ENCODE data around the gene B3GAT2.

The B3GAT2 gene

GRCh38 chr6:70872469-70872868 lies 84.4 kb downstream of the B3GAT2 start:
- CTCF ChIA-PET = interaction anchor here (0.6 to 1.5 kb wide), 3 partner anchors 10 to 754 kb away, joined by 3 to 7 read pairs (median 3); no protein-coding TSS in a partner anchor
- Histone ChIP-seq H3K9me3 (ENCODE audit: control insufficient read depth, insufficient read depth, low read depth, low read length) (no peaks in the 10 kb centered on the region), H3K36me3 (ENCODE audit: control insufficient read depth in 2 of 2, insufficient read depth in 1 of 2, low read length in 2 of 2) (no peaks in the 10 kb centered on the region), H3K4me3 (ENCODE audit: low read depth, low read length) (no peak overlapping the region), H3K27ac (ENCODE audit: extremely low read depth, low read depth, low read length) (no peak overlapping the region), H3K4me1 (ENCODE audit: control insufficient read depth, insufficient read depth, low read length) (no peaks in the 10 kb centered on the region)
- POLR2A ChIA-PET = no interaction called here
- peak; percentile 83 for TF ChIP-seq SETDB1 (IDR thresholded peaks at IDR 0.05; ENCODE audit: insufficient read length, low read length)
- TF ChIP-seq SALL2 (tag by site-specific recombination; IDR thresholded peaks at IDR 0.05; ENCODE audit: borderline replicate concordance) = no peak

GRCh38 chr6:70864401-70864800 lies 92.5 kb downstream of the B3GAT2 start:
- POLR2A ChIA-PET = no interaction called here
- CTCF ChIA-PET = no interaction called here
- H3K27ac ChIP-seq (ENCODE audit: extremely low read depth, low read depth, low read length) = no peak overlapping the region
- H3K4me1 ChIP-seq (ENCODE audit: control insufficient read depth, insufficient read depth, low read length) = no peaks in the 10 kb centered on the region
- peaks cover 0 to 20% of the 10 kb centered on the region in 2 experiments; a peak in 1 of 3 replicates for H3K36me3 ChIP-seq (ENCODE audit: control insufficient read depth in 2 of 2, insufficient read depth in 1 of 2, low read length in 2 of 2)
- no peaks in the 10 kb centered on the region for H3K9me3 ChIP-seq (ENCODE audit: control insufficient read depth, insufficient read depth, low read depth, low read length)
- TF ChIP-seq ZNF555 (tag by site-specific recombination; conservative IDR thresholded peaks at IDR 0.05) = no peak
- TF ChIP-seq ZNF629 (tag by site-specific recombination; IDR thresholded peaks at IDR 0.05) = no peak
- TF ChIP-seq, protein P1, sequence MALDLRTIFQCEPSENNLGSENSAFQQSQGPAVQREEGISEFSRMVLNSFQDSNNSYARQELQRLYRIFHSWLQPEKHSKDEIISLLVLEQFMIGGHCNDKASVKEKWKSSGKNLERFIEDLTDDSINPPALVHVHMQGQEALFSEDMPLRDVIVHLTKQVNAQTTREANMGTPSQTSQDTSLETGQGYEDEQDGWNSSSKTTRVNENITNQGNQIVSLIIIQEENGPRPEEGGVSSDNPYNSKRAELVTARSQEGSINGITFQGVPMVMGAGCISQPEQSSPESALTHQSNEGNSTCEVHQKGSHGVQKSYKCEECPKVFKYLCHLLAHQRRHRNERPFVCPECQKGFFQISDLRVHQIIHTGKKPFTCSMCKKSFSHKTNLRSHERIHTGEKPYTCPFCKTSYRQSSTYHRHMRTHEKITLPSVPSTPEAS (tag by site-specific recombination; IDR thresholded peaks at IDR 0.05) = no peak
- TF ChIP-seq ZNF350 (tag by site-specific recombination; IDR thresholded peaks at IDR 0.05) = no peak
- TF ChIP-seq, protein P2, sequence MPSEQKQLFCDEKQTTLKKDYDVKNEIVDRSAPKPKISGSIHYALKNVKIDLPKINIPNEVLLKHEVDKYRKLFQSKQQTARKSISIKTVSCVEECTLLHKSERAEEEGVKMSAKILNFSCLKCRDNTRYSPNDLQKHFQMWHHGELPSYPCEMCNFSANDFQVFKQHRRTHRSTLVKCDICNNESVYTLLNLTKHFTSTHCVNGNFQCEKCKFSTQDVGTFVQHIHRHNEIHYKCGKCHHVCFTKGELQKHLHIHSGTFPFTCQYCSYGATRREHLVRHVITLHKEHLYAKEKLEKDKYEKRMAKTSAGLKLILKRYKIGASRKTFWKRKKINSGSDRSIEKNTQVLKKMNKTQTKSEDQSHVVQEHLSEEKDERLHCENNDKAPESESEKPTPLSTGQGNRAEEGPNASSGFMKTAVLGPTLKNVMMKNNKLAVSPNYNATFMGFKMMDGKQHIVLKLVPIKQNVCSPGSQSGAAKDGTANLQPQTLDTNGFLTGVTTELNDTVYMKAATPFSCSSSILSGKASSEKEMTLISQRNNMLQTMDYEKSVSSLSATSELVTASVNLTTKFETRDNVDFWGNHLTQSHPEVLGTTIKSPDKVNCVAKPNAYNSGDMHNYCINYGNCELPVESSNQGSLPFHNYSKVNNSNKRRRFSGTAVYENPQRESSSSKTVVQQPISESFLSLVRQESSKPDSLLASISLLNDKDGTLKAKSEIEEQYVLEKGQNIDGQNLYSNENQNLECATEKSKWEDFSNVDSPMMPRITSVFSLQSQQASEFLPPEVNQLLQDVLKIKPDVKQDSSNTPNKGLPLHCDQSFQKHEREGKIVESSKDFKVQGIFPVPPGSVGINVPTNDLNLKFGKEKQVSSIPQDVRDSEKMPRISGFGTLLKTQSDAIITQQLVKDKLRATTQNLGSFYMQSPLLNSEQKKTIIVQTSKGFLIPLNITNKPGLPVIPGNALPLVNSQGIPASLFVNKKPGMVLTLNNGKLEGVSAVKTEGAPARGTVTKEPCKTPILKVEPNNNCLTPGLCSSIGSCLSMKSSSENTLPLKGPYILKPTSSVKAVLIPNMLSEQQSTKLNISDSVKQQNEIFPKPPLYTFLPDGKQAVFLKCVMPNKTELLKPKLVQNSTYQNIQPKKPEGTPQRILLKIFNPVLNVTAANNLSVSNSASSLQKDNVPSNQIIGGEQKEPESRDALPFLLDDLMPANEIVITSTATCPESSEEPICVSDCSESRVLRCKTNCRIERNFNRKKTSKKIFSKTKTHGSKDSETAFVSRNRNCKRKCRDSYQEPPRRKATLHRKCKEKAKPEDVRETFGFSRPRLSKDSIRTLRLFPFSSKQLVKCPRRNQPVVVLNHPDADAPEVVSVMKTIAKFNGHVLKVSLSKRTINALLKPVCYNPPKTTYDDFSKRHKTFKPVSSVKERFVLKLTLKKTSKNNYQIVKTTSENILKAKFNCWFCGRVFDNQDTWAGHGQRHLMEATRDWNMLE (tag by site-specific recombination; conservative IDR thresholded peaks at IDR 0.05; ENCODE audit: low read depth) = no peak
- no peak for TF ChIP-seq SP3 (tag by site-specific recombination; IDR thresholded peaks at IDR 0.05)
- no peak for TF ChIP-seq RBAK (tag by site-specific recombination; IDR thresholded peaks at IDR 0.05)
- no peak for TF ChIP-seq ZNF624 (tag by site-specific recombination; IDR thresholded peaks at IDR 0.05)
- no peak for TF ChIP-seq KLF7 (tag by site-specific recombination; IDR thresholded peaks at IDR 0.05; ENCODE audit: borderline replicate concordance)
- no peak for TF ChIP-seq BCL11A (tag by site-specific recombination; IDR thresholded peaks at IDR 0.05; ENCODE audit: low read depth)
- no peak overlapping the region for H3K4me3 ChIP-seq (ENCODE audit: low read depth, low read length)

DNA sequence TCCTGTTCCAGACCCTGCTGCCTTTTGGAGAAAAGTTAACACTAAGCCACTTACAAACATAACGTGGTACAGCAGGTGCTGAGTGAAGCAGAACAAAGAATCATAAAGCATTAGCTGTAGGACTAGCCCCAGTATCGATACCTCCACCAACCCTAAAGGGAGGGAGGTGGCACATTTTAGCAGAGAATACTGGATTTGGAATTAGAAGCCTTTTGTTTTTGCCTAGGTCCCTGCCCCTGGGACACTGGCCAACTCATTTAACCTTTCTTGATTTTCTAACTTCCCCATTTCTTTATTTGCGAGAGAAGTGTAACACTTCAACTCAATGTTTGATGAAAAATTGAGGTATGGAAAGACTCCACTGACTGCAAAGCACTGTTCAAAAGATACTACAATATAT lies 93.5 kb downstream of the B3GAT2 start:
- Histone ChIP-seq H3K4me3 (ENCODE audit: low read depth, low read length) (no peak overlapping the region), H3K27ac (ENCODE audit: extremely low read depth, low read depth, low read length) (no peak overlapping the region)
- CTCF ChIA-PET = interaction anchor here (0.6 to 1.6 kb wide), 4 partner anchors 16 to 172 kb away, joined by 3 read pairs; no protein-coding TSS in a partner anchor
- TF ChIP-seq ZNF561 (tag by site-specific recombination; IDR thresholded peaks at IDR 0.05; ENCODE audit: borderline replicate concordance) (no peak), ZNF776 (tag by site-specific recombination; IDR thresholded peaks at IDR 0.05; ENCODE audit: borderline replicate concordance) (no peak), ZNF596 (tag by site-specific recombination; IDR thresholded peaks at IDR 0.05) (no peak), KLF16 (tag by site-specific recombination; IDR thresholded peaks at IDR 0.05) (no peak), ZSCAN16 (tag by site-specific recombination; IDR thresholded peaks at IDR 0.05) (no peak), ZNF792 (tag by site-specific recombination; IDR thresholded peaks at IDR 0.05) (no peak), YY1 (tag by site-specific recombination; IDR thresholded peaks at IDR 0.05) (no peak), ZNF221 (tag by site-specific recombination; IDR thresholded peaks at IDR 0.05; ENCODE audit: borderline replicate concordance) (no peak), ZNF843 (tag by site-specific recombination; IDR thresholded peaks at IDR 0.05) (no peak), ZNF433 (tag by site-specific recombination; IDR thresholded peaks at IDR 0.05; ENCODE audit: low read depth) (no peak), ZNF600 (tag by site-specific recombination; IDR thresholded peaks at IDR 0.05) (no peak), ZXDB (tag by site-specific recombination; IDR thresholded peaks at IDR 0.05) (no peak), ZNF175 (tag by site-specific recombination; IDR thresholded peaks at IDR 0.05) (no peak), ZNF132 (tag by site-specific recombination; IDR thresholded peaks at IDR 0.05; ENCODE audit: borderline replicate concordance) (no peak), ZNF266 (tag by site-specific recombination; IDR thresholded peaks at IDR 0.05; ENCODE audit: low read depth) (no peak), OSR2 (tag by site-specific recombination; IDR thresholded peaks at IDR 0.05) (no peak), GLI2 (tag by site-specific recombination; IDR thresholded peaks at IDR 0.05; ENCODE audit: borderline replicate concordance, low read depth) (no peak)

More for the DNA sequence above, 93.5 kb downstream of the B3GAT2 start:
- Histone ChIP-seq H3K36me3 (ENCODE audit: control insufficient read depth in 2 of 2, insufficient read depth in 1 of 2, low read length in 2 of 2) (peaks cover 0 to 27% of the 10 kb centered on the region in 2 experiments; a peak in 1 of 3 replicates), H3K4me1 (ENCODE audit: control insufficient read depth, insufficient read depth, low read length) (no peaks in the 10 kb centered on the region), H3K9me3 (ENCODE audit: control insufficient read depth, insufficient read depth, low read depth, low read length) (no peaks in the 10 kb centered on the region)
- POLR2A ChIA-PET = no interaction called here
